PC-3 (cell line): Measurements from ENCODE around the gene ZNF283. TPM values are rescaled to one million over a fixed set of nuclear protein-coding genes. Genes with fewer than 3 reads are reported as not detected.
A peak's percentile ranks its signal among the peaks of the same experiment; 100 is the strongest.

ENCODE experiments used
- ATAC-seq: fragments of 200-7000 bp; cut with Tn5 transposase; 2 replicates; pipeline ENCODE4 v1.9.1; 2020; ENCODE audit warnings: mild to moderate bottlenecking, moderate library complexity
- BruUV-seq: library from RNA; stranded (reverse); fragments of 400-500 nt; replicated peaks from 2 replicates; lab custom pipeline; 2021; lab: Mats Ljungman, UMichigan
- CTCF ChIA-PET: fragments of 300-600 bp; sonication (Branson Sonifier 250); formaldehyde crosslinking; loops from one replicate; lab custom pipeline; 2022; ENCODE audit warnings: antibody characterized with exemption; lab: Charles Lee
- POLR2A ChIA-PET: fragments of 300-600 bp; sonication (Branson Sonifier 250); formaldehyde crosslinking; loops from one replicate; lab custom pipeline; 2022; ENCODE audit warnings: antibody characterized with exemption; ENCODE audit not compliant: unreplicated experiment; lab: Charles Lee
- DNase-seq: peaks from one replicate; pipeline ENCODE4 v3.0.0-alpha.2; 2015
- H2AFZ ChIP-seq: fragments of 300-600 bp; sonication (generic); 2 replicates; pipeline ENCODE4 v1.6.0; 2016; ENCODE audit warnings: antibody characterized with exemption, low read length
- H3F3A ChIP-seq: fragments of 300-600 bp; sonication (generic); one replicate; pipeline ENCODE4 v1.6.0; 2017; ENCODE audit warnings: antibody characterized with exemption, low read length, control low read depth, mild to moderate bottlenecking; ENCODE audit not compliant: unreplicated experiment
- H3K27ac ChIP-seq: fragments of 300-600 bp; sonication (generic); 2 replicates; pipeline ENCODE4 v1.5.1; 2016; ENCODE audit warnings: mild to moderate bottlenecking, low read length
- H3K27me3 ChIP-seq: fragments of 300-600 bp; sonication (generic); 2 replicates; pipeline ENCODE4 v1.6.1; 2016; ENCODE audit warnings: low read length, mixed read lengths
- H3K36me3 ChIP-seq: fragments of 300-600 bp; sonication (generic); 2 replicates; pipeline ENCODE4 v1.6.1; 2016; ENCODE audit warnings: low read depth, mixed run types, low read length, mixed read lengths
- H3K4me1 ChIP-seq: fragments of 300-600 bp; sonication (generic); 2 replicates; pipeline ENCODE4 v1.5.1; 2016; ENCODE audit warnings: low read length; ENCODE audit not compliant: insufficient read depth
- H3K4me2 ChIP-seq: fragments of 300-600 bp; sonication (generic); 2 replicates; pipeline ENCODE4 v1.6.0; 2016; ENCODE audit warnings: low read length
- H3K4me3 ChIP-seq: fragments of 300-600 bp; sonication (generic); 2 replicates; pipeline ENCODE4 v1.5.1; 2016; ENCODE audit warnings: mild to moderate bottlenecking, low read length, mixed read lengths
- H3K79me2 ChIP-seq: fragments of 300-600 bp; sonication (generic); 2 replicates; pipeline ENCODE4 v1.6.1; 2017; ENCODE audit warnings: low read length, mixed read lengths
- H3K9ac ChIP-seq: fragments of 300-600 bp; sonication (generic); 2 replicates; pipeline ENCODE4 v1.6.0; 2016; ENCODE audit warnings: mild to moderate bottlenecking, low read length
- H3K9me2 ChIP-seq: fragments of 300-600 bp; sonication (generic); replicated peaks from 2 replicates; pipeline ENCODE4 v1.6.1; 2016; ENCODE audit warnings: mixed run types, low read length, mixed read lengths
- H3K9me3 ChIP-seq: fragments of 300-600 bp; sonication (generic); 2 replicates; pipeline ENCODE4 v1.6.1; 2016; ENCODE audit warnings: low read length, mixed read lengths
- H4K20me1 ChIP-seq: fragments of 300-600 bp; sonication (generic); 2 replicates; pipeline ENCODE4 v1.6.1; 2016; ENCODE audit warnings: low read length, mixed read lengths
- CTCF ChIP-seq: fragments of 300-600 bp; sonication (generic); conservative IDR thresholded peaks from 2 replicates; pipeline ENCODE4 v1.5.1; 2017; ENCODE audit warnings: antibody characterized with exemption, low read depth, mild to moderate bottlenecking, low read length
- EZH2 ChIP-seq: fragments of 300-600 bp; sonication (generic); IDR thresholded peaks from one replicate; pipeline ENCODE4 v1.6.1; 2017; ENCODE audit warnings: antibody characterized with exemption, mild to moderate bottlenecking, low read length; ENCODE audit not compliant: unreplicated experiment
- EZH2phosphoT487 ChIP-seq: fragments of 300-600 bp; sonication (generic); IDR thresholded peaks from 2 replicates; pipeline ENCODE4 v1.6.1; 2018; ENCODE audit warnings: mild to moderate bottlenecking, antibody characterized with exemption, low read length, borderline replicate concordance
- intact Hi-C: fragments of 100-400 bp; cut with micrococcal nuclease; formaldehyde crosslinking; loops from 2 replicates; pipeline ENCODE4 v1.9.0; 2023
- total RNA-seq: library from RNA; depleted of rRNA; stranded (reverse); fragments of >200 nt; gene quantifications from 2 replicates; pipeline ENCODE4 v1.2.3, GENCODE V29; 2014

The ZNF283 gene
- total RNA-seq, 1 experiment from 2014 or later: 3.0 TPM

- Histone ChIP-seq H3F3A (no peaks in the 10 kb centered on the region), H3K9me2 (no peaks in the 10 kb centered on the region), H3K79me2 (peaks cover 43% of the 10 kb centered on the region), H4K20me1 (no peaks in the 10 kb centered on the region), H3K4me1 (peaks cover 60% of the 10 kb centered on the region), H3K27ac (peak within 1 kb of the TSS; percentile 88), H3K9ac (peak within 1 kb of the TSS; percentile 87), H3K27me3 (no peaks in the 10 kb centered on the region), H3K9me3 (no peaks in the 10 kb centered on the region), H2AFZ (peak within 1 kb of the TSS; percentile 11), H3K36me3 (no peaks in the 10 kb centered on the region), H3K4me3 (peak within 1 kb of the TSS; percentile 80), H3K4me2 (peak within 1 kb of the TSS; percentile 96)
- TSS peak; percentile 63 for BruUV-seq
- no peak for TF ChIP-seq EZH2
- no peak for TF ChIP-seq CTCF
- no peak for TF ChIP-seq EZH2phosphoT487
- ATAC-seq: peak; percentile 56
- peak; percentile 77 for DNase-seq
- intact Hi-C loops: no loop called here
- CTCF ChIA-PET: interaction anchor here (0.6 to 2.2 kb wide), 3 partner anchors 12 to 98 kb away, joined by 4 to 7 read pairs (median 5); no protein-coding TSS in a partner anchor
- POLR2A ChIA-PET: interaction anchor here (1.9 kb wide), 1 partner anchor 16 kb away, joined by 4 read pairs; no protein-coding TSS in a partner anchor
Observed at GRCh38 chr19:43780706-43781525, 46.2 kb upstream of the ZNF283 start, which contains the start of gene KCNN4. Gene KCNN4, minus strand, starts transcription at chr19:43780973. Its CDS starts 112 bp downstream, at chr19:43780861.

- peak overlapping the region; percentile 88 for H3K27ac ChIP-seq
- ATAC-seq (no peak), DNase-seq (peak; percentile 32)
- intact Hi-C loops: no loop called here
- peak overlapping the region; percentile 11; the same call in 1 of the 2 replicates for H2AFZ ChIP-seq
- H3K4me1 ChIP-seq: peaks cover 60% of the 10 kb centered on the region
- POLR2A ChIA-PET: interaction anchor here (1.9 kb wide), 1 partner anchor 17 kb away, joined by 4 read pairs; no protein-coding TSS in a partner anchor
- H3K9me2 ChIP-seq: no peaks in the 10 kb centered on the region
- no peaks in the 10 kb centered on the region for H4K20me1 ChIP-seq
- CTCF ChIA-PET: interaction anchor here (0.9 to 2.2 kb wide), 2 partner anchors 13 to 17 kb away, joined by 4 to 7 read pairs; no protein-coding TSS in a partner anchor
- H3K36me3 ChIP-seq: no peaks in the 10 kb centered on the region
- no peaks in the 10 kb centered on the region for H3K9me3 ChIP-seq
- H3F3A ChIP-seq: no peaks in the 10 kb centered on the region
- TF ChIP-seq EZH2phosphoT487 (no peak), EZH2 (no peak), CTCF (no peak)
- H3K79me2 ChIP-seq: peaks cover 35% of the 10 kb centered on the region
- H3K4me2 ChIP-seq: peak overlapping the region; percentile 96
- H3K9ac ChIP-seq: peak overlapping the region; percentile 87
- no peaks in the 10 kb centered on the region for H3K27me3 ChIP-seq
- H3K4me3 ChIP-seq: peak overlapping the region; percentile 80; the same call in 1 of the 2 replicates
- no TSS peak for BruUV-seq
Observed at GRCh38 chr19:43781630-43782310, 45.4 kb upstream of the ZNF283 start.
